Activated naive CD8-positive, alpha-beta T cell treated with anti-CD3 and anti-CD28 coated beads for 36 hours (primary cell): ENCODE measurements around the gene CCSER1. TPM values are rescaled to one million over a fixed set of nuclear protein-coding genes. Genes with fewer than 3 reads are reported as not detected.
"Not testable (repeated sequence)": the region's sequence is repeated elsewhere in the genome, so short reads cannot be mapped to it uniquely, and the experiment has no call there.

ENCODE experiments used
- DNase-seq: peaks from one replicate; pipeline ENCODE4 v3.0.0; 2021
- H3K27ac Mint-ChIP-seq: one replicate; pipeline ENCODE4 v1.8.0; 2022; ENCODE audit warnings: mild to moderate bottlenecking, moderate library complexity, mixed read lengths
- H3K27me3 Mint-ChIP-seq: one replicate; pipeline ENCODE4 v1.8.0; 2022; ENCODE audit warnings: mild to moderate bottlenecking, mixed read lengths
- H3K36me3 Mint-ChIP-seq: one replicate; pipeline ENCODE4 v1.8.0; 2021; ENCODE audit warnings: mild to moderate bottlenecking, mixed read lengths
- H3K4me1 Mint-ChIP-seq: one replicate; pipeline ENCODE4 v1.8.0; 2021; ENCODE audit warnings: mixed read lengths
- H3K4me3 Mint-ChIP-seq: one replicate; pipeline ENCODE4 v1.8.0; 2022; ENCODE audit warnings: mild to moderate bottlenecking, moderate library complexity, mixed read lengths
- H3K9me3 Mint-ChIP-seq: one replicate; pipeline ENCODE4 v1.8.0; 2022; ENCODE audit warnings: mixed read lengths
- total RNA-seq, 2 experiments: library from RNA; stranded (reverse); gene quantifications; one replicate each; pipeline ENCODE4 v1.2.3, GENCODE V29; 2021

CCSER1 gene
- total RNA-seq, 2 experiments from 2014 or later, result 0.29 to 0.42 TPM

- DNase-seq, result no peak
- H3K9me3 Mint-ChIP-seq, result peaks cover 16% of the 10 kb centered on the region
- no peaks in the 10 kb centered on the region for H3K27me3 Mint-ChIP-seq
- no peak overlapping the region for H3K4me3 Mint-ChIP-seq
- no peak overlapping the region for H3K27ac Mint-ChIP-seq
- no peaks in the 10 kb centered on the region for H3K36me3 Mint-ChIP-seq
- H3K4me1 Mint-ChIP-seq, result no peaks in the 10 kb centered on the region
Observed at GRCh38 chr4:91567594-91567993, 1440.4 kb downstream of the CCSER1 start.

- DNase-seq, result no peak
- Mint-ChIP-seq H3K4me1 (no peaks in the 10 kb centered on the region), H3K9me3 (peaks cover 1% of the 10 kb centered on the region), H3K27me3 (no peaks in the 10 kb centered on the region), H3K36me3 (no peaks in the 10 kb centered on the region), H3K4me3 (no peak overlapping the region), H3K27ac (no peak overlapping the region)
Observed at GRCh38 chr4:91577864-91578263, 1450.7 kb downstream of the CCSER1 start.

- Mint-ChIP-seq H3K4me3 (no peak overlapping the region), H3K9me3 (peaks cover 4% of the 10 kb centered on the region), H3K36me3 (no peaks in the 10 kb centered on the region), H3K27me3 (no peaks in the 10 kb centered on the region), H3K4me1 (no peaks in the 10 kb centered on the region), H3K27ac (no peak overlapping the region)
- DNase-seq, result no peak
Observed at GRCh38 chr4:91590260-91590659, 1463.1 kb downstream of the CCSER1 start.

- Mint-ChIP-seq H3K27me3 (no peaks in the 10 kb centered on the region), H3K36me3 (no peaks in the 10 kb centered on the region)
Observed at GRCh38 chr4:91592125-91592524, 1464.9 kb downstream of the CCSER1 start.

GRCh38 chr4:91596718-91597117 is 1469.5 kb downstream of the CCSER1 start:
- Mint-ChIP-seq H3K4me1 (no peaks in the 10 kb centered on the region), H3K36me3 (no peaks in the 10 kb centered on the region)

More at GRCh38 chr4:91592125-91592524, 1464.9 kb downstream of the CCSER1 start:
- DNase-seq, result no peak
- Mint-ChIP-seq H3K4me1 (no peaks in the 10 kb centered on the region), H3K27ac (no peak overlapping the region), H3K9me3 (no peaks in the 10 kb centered on the region), H3K4me3 (no peak overlapping the region)

GRCh38 chr4:91598696-91599095 is 1471.5 kb downstream of the CCSER1 start:
- Mint-ChIP-seq H3K4me1 (no peaks in the 10 kb centered on the region), H3K27ac (no peak overlapping the region), H3K4me3 (no peak overlapping the region), H3K36me3 (no peaks in the 10 kb centered on the region), H3K9me3 (peaks cover 3% of the 10 kb centered on the region), H3K27me3 (no peaks in the 10 kb centered on the region)
- no peak for DNase-seq

More at GRCh38 chr4:91596718-91597117, 1469.5 kb downstream of the CCSER1 start:
- Mint-ChIP-seq H3K27me3 (no peaks in the 10 kb centered on the region), H3K9me3 (peaks cover 3% of the 10 kb centered on the region), H3K27ac (no peak overlapping the region), H3K4me3 (no peak overlapping the region)
- no peak for DNase-seq

- no peaks in the 10 kb centered on the region for H3K4me1 Mint-ChIP-seq
- no peak overlapping the region for H3K4me3 Mint-ChIP-seq
- no peak for DNase-seq
- H3K27me3 Mint-ChIP-seq, result no peaks in the 10 kb centered on the region
- H3K27ac Mint-ChIP-seq, result no peak overlapping the region
- peaks cover 3% of the 10 kb centered on the region for H3K9me3 Mint-ChIP-seq
- H3K36me3 Mint-ChIP-seq, result no peaks in the 10 kb centered on the region
Observed at GRCh38 chr4:91600301-91600700, 1473.1 kb downstream of the CCSER1 start.

- H3K36me3 Mint-ChIP-seq, result no peaks in the 10 kb centered on the region
- no peak overlapping the region for H3K27ac Mint-ChIP-seq
- no peak for DNase-seq
- no peaks in the 10 kb centered on the region for H3K4me1 Mint-ChIP-seq
- H3K9me3 Mint-ChIP-seq, result peaks cover 3% of the 10 kb centered on the region
- H3K27me3 Mint-ChIP-seq, result no peaks in the 10 kb centered on the region
- H3K4me3 Mint-ChIP-seq, result no peak overlapping the region
Observed at GRCh38 chr4:91601401-91601800, 1474.2 kb downstream of the CCSER1 start.

- Mint-ChIP-seq H3K27ac (no peak overlapping the region), H3K4me3 (no peak overlapping the region), H3K36me3 (no peaks in the 10 kb centered on the region), H3K9me3 (peaks cover 10% of the 10 kb centered on the region), H3K4me1 (no peaks in the 10 kb centered on the region), H3K27me3 (no peaks in the 10 kb centered on the region)
- DNase-seq, result no peak
Observed at GRCh38 chr4:91611782-91612181, 1484.6 kb downstream of the CCSER1 start.

- no peak overlapping the region for H3K27ac Mint-ChIP-seq
- H3K36me3 Mint-ChIP-seq, result no peaks in the 10 kb centered on the region
- peaks cover 13% of the 10 kb centered on the region for H3K9me3 Mint-ChIP-seq
- no peaks in the 10 kb centered on the region for H3K27me3 Mint-ChIP-seq
- H3K4me3 Mint-ChIP-seq, result no peak overlapping the region
- H3K4me1 Mint-ChIP-seq, result no peaks in the 10 kb centered on the region
- no peak for DNase-seq
Observed at GRCh38 chr4:91620952-91621351, 1493.8 kb downstream of the CCSER1 start.

GRCh38 chr4:91621446-91621845 is 1494.3 kb downstream of the CCSER1 start:
- Mint-ChIP-seq H3K4me3 (no peak overlapping the region), H3K4me1 (no peaks in the 10 kb centered on the region), H3K36me3 (no peaks in the 10 kb centered on the region), H3K27me3 (no peaks in the 10 kb centered on the region), H3K9me3 (peaks cover 13% of the 10 kb centered on the region), H3K27ac (no peak overlapping the region)
- DNase-seq, result no peak

- H3K4me3 Mint-ChIP-seq, result no peak overlapping the region
- no peaks in the 10 kb centered on the region for H3K4me1 Mint-ChIP-seq
- H3K27me3 Mint-ChIP-seq, result no peaks in the 10 kb centered on the region
- H3K9me3 Mint-ChIP-seq, result peaks cover 13% of the 10 kb centered on the region
- H3K36me3 Mint-ChIP-seq, result peaks cover 1% of the 10 kb centered on the region
- no peak for DNase-seq
- H3K27ac Mint-ChIP-seq, result no peak overlapping the region
Observed at GRCh38 chr4:91622925-91623602, 1495.9 kb downstream of the CCSER1 start.

GRCh38 chr4:91623603-91623967 is 1496.4 kb downstream of the CCSER1 start:
- not testable (repeated sequence) for H3K4me1 Mint-ChIP-seq, DNase-seq, H3K27me3 Mint-ChIP-seq, H3K4me3 Mint-ChIP-seq, H3K27ac Mint-ChIP-seq, H3K36me3 Mint-ChIP-seq
- H3K9me3 Mint-ChIP-seq, result peaks cover 11% of the 10 kb centered on the region

GRCh38 chr4:91630054-91630453 is 1502.9 kb downstream of the CCSER1 start:
- Mint-ChIP-seq H3K4me1 (no peaks in the 10 kb centered on the region), H3K9me3 (peaks cover 4% of the 10 kb centered on the region), H3K4me3 (no peak overlapping the region), H3K27me3 (no peaks in the 10 kb centered on the region), H3K36me3 (peaks cover 1% of the 10 kb centered on the region), H3K27ac (no peak overlapping the region)
- DNase-seq, result no peak

GRCh38 chr4:91630764-91631163 is 1503.6 kb downstream of the CCSER1 start:
- Mint-ChIP-seq H3K9me3 (peaks cover 4% of the 10 kb centered on the region), H3K4me3 (no peak overlapping the region), H3K36me3 (peaks cover 1% of the 10 kb centered on the region), H3K27me3 (no peaks in the 10 kb centered on the region), H3K27ac (no peak overlapping the region), H3K4me1 (no peaks in the 10 kb centered on the region)
- DNase-seq, result no peak

- DNase-seq, result no peak
- H3K4me3 Mint-ChIP-seq, result no peak overlapping the region
- no peaks in the 10 kb centered on the region for H3K4me1 Mint-ChIP-seq
- no peaks in the 10 kb centered on the region for H3K27me3 Mint-ChIP-seq
- peaks cover 4% of the 10 kb centered on the region for H3K9me3 Mint-ChIP-seq
- peaks cover 1% of the 10 kb centered on the region for H3K36me3 Mint-ChIP-seq
- H3K27ac Mint-ChIP-seq, result no peak overlapping the region
Observed at GRCh38 chr4:91631335-91631734, 1504.1 kb downstream of the CCSER1 start.
